Measurements from ENCODE around the gene SMAD2. TPM values are rescaled to one million over a fixed set of nuclear protein-coding genes. Genes with fewer than 3 reads are reported as not detected.

Gene SMAD2
- total and polyA plus RNA-seq, 4 donors: 62.7 to 183 (median 76.6) TPM

GRCh38 chr18:47868744-47869143 is 61.7 kb downstream of the SMAD2 start:
- Histone ChIP-seq H3K27ac (ENCODE audit: low read depth, low read length) (no peak overlapping the region), H3K4me1 (ENCODE audit: control insufficient read depth, insufficient read depth, low read length) (no peaks in the 10 kb centered on the region), H3K4me3 (ENCODE audit: low read depth, low read length) (no peak overlapping the region), H3K9me3 (ENCODE audit: control insufficient read depth, insufficient read depth, low read length) (no peaks in the 10 kb centered on the region), H3K27me3 (ENCODE audit: control insufficient read depth, insufficient read depth, low read length) (no peaks in the 10 kb centered on the region), H3K36me3 (ENCODE audit: control insufficient read depth, insufficient read depth, low read length) (no peaks in the 10 kb centered on the region)
- peak in 1 of 6 donors; percentile 12 for DNase-seq (ENCODE audit: low read depth in 4 of 6, low spot score in 6 of 6)
- no CpG with 5 or more reads among the region's 3 CpGs for WGBS (ENCODE audit: insufficient coverage)

GRCh38 chr18:47865183-47865582 is 65.3 kb downstream of the SMAD2 start:
- DNase-seq (ENCODE audit: low read depth in 4 of 6, low spot score in 6 of 6): no peak
- no peak overlapping the region for H3K27ac ChIP-seq (ENCODE audit: low read depth, low read length)
- no peak overlapping the region for H3K4me3 ChIP-seq (ENCODE audit: low read depth, low read length)
- H3K27me3 ChIP-seq (ENCODE audit: control insufficient read depth, insufficient read depth, low read length): no peaks in the 10 kb centered on the region
- no peaks in the 10 kb centered on the region for H3K4me1 ChIP-seq (ENCODE audit: control insufficient read depth, insufficient read depth, low read length)
- no peaks in the 10 kb centered on the region for H3K9me3 ChIP-seq (ENCODE audit: control insufficient read depth, insufficient read depth, low read length)
- no CpG with 5 or more reads among the region's 3 CpGs for WGBS (ENCODE audit: insufficient coverage)
- peaks cover 4% of the 10 kb centered on the region for H3K36me3 ChIP-seq (ENCODE audit: control insufficient read depth, insufficient read depth, low read length)

GRCh38 chr18:47863041-47863440 is 67.4 kb downstream of the SMAD2 start:
- no peak overlapping the region for H3K27ac ChIP-seq (ENCODE audit: low read depth, low read length)
- DNase-seq (ENCODE audit: low read depth in 4 of 6, low spot score in 6 of 6): peak in 1 of 6 donors; percentile 26
- no peak overlapping the region for H3K4me3 ChIP-seq (ENCODE audit: low read depth, low read length)
- peaks cover 4% of the 10 kb centered on the region for H3K9me3 ChIP-seq (ENCODE audit: control insufficient read depth, insufficient read depth, low read length)
- no peaks in the 10 kb centered on the region for H3K4me1 ChIP-seq (ENCODE audit: control insufficient read depth, insufficient read depth, low read length)
- H3K36me3 ChIP-seq (ENCODE audit: control insufficient read depth, insufficient read depth, low read length): peaks cover 9% of the 10 kb centered on the region
- H3K27me3 ChIP-seq (ENCODE audit: control insufficient read depth, insufficient read depth, low read length): no peaks in the 10 kb centered on the region

GRCh38 chr18:47858607-47859006 is 71.9 kb downstream of the SMAD2 start:
- WGBS (ENCODE audit: insufficient coverage): no CpG with 5 or more reads among the region's 3 CpGs
- no peak overlapping the region for H3K4me3 ChIP-seq (ENCODE audit: low read depth, low read length)
- no peaks in the 10 kb centered on the region for H3K27me3 ChIP-seq (ENCODE audit: control insufficient read depth, insufficient read depth, low read length)
- no peaks in the 10 kb centered on the region for H3K4me1 ChIP-seq (ENCODE audit: control insufficient read depth, insufficient read depth, low read length)
- no peak for DNase-seq (ENCODE audit: low read depth in 4 of 6, low spot score in 6 of 6)
- no peak overlapping the region for H3K27ac ChIP-seq (ENCODE audit: low read depth, low read length)
- peaks cover 9% of the 10 kb centered on the region for H3K36me3 ChIP-seq (ENCODE audit: control insufficient read depth, insufficient read depth, low read length)
- peaks cover 17% of the 10 kb centered on the region for H3K9me3 ChIP-seq (ENCODE audit: control insufficient read depth, insufficient read depth, low read length)

GRCh38 chr18:47847635-47848034 is 82.8 kb downstream of the SMAD2 start:
- H3K9me3 ChIP-seq (ENCODE audit: control insufficient read depth, insufficient read depth, low read length): no peaks in the 10 kb centered on the region
- no peak overlapping the region for H3K4me3 ChIP-seq (ENCODE audit: low read depth, low read length)
- DNase-seq (ENCODE audit: low read depth in 4 of 6, low spot score in 6 of 6): no peak
- H3K36me3 ChIP-seq (ENCODE audit: control insufficient read depth, insufficient read depth, low read length): no peaks in the 10 kb centered on the region
- H3K27ac ChIP-seq (ENCODE audit: low read depth, low read length): no peak overlapping the region
- no peaks in the 10 kb centered on the region for H3K4me1 ChIP-seq (ENCODE audit: control insufficient read depth, insufficient read depth, low read length)
- no peaks in the 10 kb centered on the region for H3K27me3 ChIP-seq (ENCODE audit: control insufficient read depth, insufficient read depth, low read length)

GRCh38 chr18:47846431-47846830 is 84.0 kb downstream of the SMAD2 start:
- Histone ChIP-seq H3K4me3 (ENCODE audit: low read depth, low read length) (no peak overlapping the region), H3K4me1 (ENCODE audit: control insufficient read depth, insufficient read depth, low read length) (no peaks in the 10 kb centered on the region), H3K36me3 (ENCODE audit: control insufficient read depth, insufficient read depth, low read length) (no peaks in the 10 kb centered on the region), H3K9me3 (ENCODE audit: control insufficient read depth, insufficient read depth, low read length) (no peaks in the 10 kb centered on the region), H3K27me3 (ENCODE audit: control insufficient read depth, insufficient read depth, low read length) (no peaks in the 10 kb centered on the region), H3K27ac (ENCODE audit: low read depth, low read length) (no peak overlapping the region)
- no peak for DNase-seq (ENCODE audit: low read depth in 4 of 6, low spot score in 6 of 6)
- no CpG with 5 or more reads among the region's 2 CpGs for WGBS (ENCODE audit: insufficient coverage)

GRCh38 chr18:47844828-47845498 is 85.5 kb downstream of the SMAD2 start:
- H3K4me3 ChIP-seq (ENCODE audit: low read depth, low read length): no peak overlapping the region

GRCh38 chr18:47842836-47843235 is 87.6 kb downstream of the SMAD2 start:
- no peaks in the 10 kb centered on the region for H3K27me3 ChIP-seq (ENCODE audit: control insufficient read depth, insufficient read depth, low read length)
- 69% methylated on average over 1 of the region's 1 CpG for whole genome bisulfite sequencing (ENCODE audit: insufficient coverage)
- H3K27ac ChIP-seq (ENCODE audit: low read depth, low read length): no peak overlapping the region
- no peaks in the 10 kb centered on the region for H3K36me3 ChIP-seq (ENCODE audit: control insufficient read depth, insufficient read depth, low read length)
- H3K4me3 ChIP-seq (ENCODE audit: low read depth, low read length): no peak overlapping the region
- no peaks in the 10 kb centered on the region for H3K9me3 ChIP-seq (ENCODE audit: control insufficient read depth, insufficient read depth, low read length)
- no peaks in the 10 kb centered on the region for H3K4me1 ChIP-seq (ENCODE audit: control insufficient read depth, insufficient read depth, low read length)
- no peak for DNase-seq (ENCODE audit: low read depth in 4 of 6, low spot score in 6 of 6)

More at GRCh38 chr18:47844828-47845498, 85.5 kb downstream of the SMAD2 start:
- no peak for DNase-seq (ENCODE audit: low read depth in 4 of 6, low spot score in 6 of 6)
- Histone ChIP-seq H3K4me1 (ENCODE audit: control insufficient read depth, insufficient read depth, low read length) (no peaks in the 10 kb centered on the region), H3K9me3 (ENCODE audit: control insufficient read depth, insufficient read depth, low read length) (no peaks in the 10 kb centered on the region), H3K36me3 (ENCODE audit: control insufficient read depth, insufficient read depth, low read length) (no peaks in the 10 kb centered on the region), H3K27me3 (ENCODE audit: control insufficient read depth, insufficient read depth, low read length) (no peaks in the 10 kb centered on the region), H3K27ac (ENCODE audit: low read depth, low read length) (no peak overlapping the region)
- WGBS (ENCODE audit: insufficient coverage): 100% methylated on average over 1 of the region's 5 CpGs

- Histone ChIP-seq H3K4me1 (ENCODE audit: control insufficient read depth, insufficient read depth, low read length) (no peaks in the 10 kb centered on the region), H3K27me3 (ENCODE audit: control insufficient read depth, insufficient read depth, low read length) (no peaks in the 10 kb centered on the region), H3K9me3 (ENCODE audit: control insufficient read depth, insufficient read depth, low read length) (no peaks in the 10 kb centered on the region), H3K4me3 (ENCODE audit: low read depth, low read length) (no peak overlapping the region), H3K36me3 (ENCODE audit: control insufficient read depth, insufficient read depth, low read length) (no peaks in the 10 kb centered on the region), H3K27ac (ENCODE audit: low read depth, low read length) (no peak overlapping the region)
- no CpG with 5 or more reads among the region's 4 CpGs for WGBS (ENCODE audit: insufficient coverage)
- DNase-seq (ENCODE audit: low read depth in 4 of 6, low spot score in 6 of 6): no peak
Measured at GRCh38 chr18:47838396-47838795, 92.1 kb downstream of the SMAD2 start.

- H3K27ac ChIP-seq (ENCODE audit: low read depth, low read length): no peak overlapping the region
- peaks cover 1% of the 10 kb centered on the region for H3K9me3 ChIP-seq (ENCODE audit: control insufficient read depth, insufficient read depth, low read length)
- H3K27me3 ChIP-seq (ENCODE audit: control insufficient read depth, insufficient read depth, low read length): no peaks in the 10 kb centered on the region
- no peak overlapping the region for H3K4me3 ChIP-seq (ENCODE audit: low read depth, low read length)
- no CpG with 5 or more reads among the region's 1 CpG for WGBS (ENCODE audit: insufficient coverage)
- DNase-seq (ENCODE audit: low read depth in 4 of 6, low spot score in 6 of 6): no peak
- H3K4me1 ChIP-seq (ENCODE audit: control insufficient read depth, insufficient read depth, low read length): no peaks in the 10 kb centered on the region
- H3K36me3 ChIP-seq (ENCODE audit: control insufficient read depth, insufficient read depth, low read length): peaks cover 3% of the 10 kb centered on the region
Measured at GRCh38 chr18:47832348-47832747, 98.1 kb downstream of the SMAD2 start.
